HG03280 (cell line): ENCODE results near the gene DHX32.

Source experiments
- ATAC-seq: cut with Tn5 transposase; IDR thresholded peaks from one replicate; pipeline ENCODE4 v1.9.1; 2021; ENCODE audit warnings: mild to moderate bottlenecking, moderate library complexity; ENCODE audit not compliant: unreplicated experiment

Gene DHX32

DNA sequence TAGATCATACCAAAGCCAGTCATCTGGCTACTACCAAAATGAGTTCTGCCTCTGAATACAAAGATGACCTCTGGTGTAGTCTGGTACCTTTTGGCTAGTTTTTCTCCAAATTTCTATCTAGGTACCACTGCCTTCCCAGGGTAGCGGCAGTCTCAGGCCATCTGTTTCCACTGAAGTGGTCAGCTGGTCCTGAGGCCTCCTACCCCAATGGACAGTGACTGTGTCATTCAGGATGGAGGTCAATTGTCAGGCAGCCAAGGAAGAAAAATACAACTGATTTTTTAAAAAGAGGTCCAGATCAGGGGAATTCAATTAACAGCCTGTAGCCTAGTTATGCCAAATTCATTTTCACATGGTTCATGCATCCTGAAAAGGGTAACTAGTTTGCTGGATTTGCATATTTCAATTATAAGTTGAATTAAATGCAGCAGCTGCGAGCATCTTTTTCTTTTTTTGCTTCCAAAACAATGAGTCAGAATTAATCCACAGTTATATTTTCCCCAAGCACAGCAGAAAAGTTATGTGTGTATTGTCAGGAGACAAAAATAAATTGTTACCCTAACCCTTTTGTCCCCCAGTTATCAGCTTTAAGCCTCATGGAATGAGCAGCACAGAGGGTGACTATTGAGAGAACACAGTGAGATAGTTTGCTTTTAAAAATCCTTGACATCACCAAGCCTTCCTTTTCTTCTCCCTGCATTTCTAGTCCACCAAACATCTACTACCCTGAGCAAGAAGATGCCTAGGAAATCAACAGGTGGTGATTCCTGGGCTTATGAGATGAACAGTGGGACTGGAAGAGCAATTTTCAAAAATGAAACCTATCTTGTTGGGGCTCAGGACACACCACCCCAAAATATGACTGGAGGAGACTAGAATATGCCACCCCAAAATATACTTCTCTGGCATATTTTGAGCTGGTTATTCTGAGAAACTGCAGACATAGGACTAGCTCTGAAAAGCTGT is 30.0 kb downstream of the DHX32 start:
- no peak for ATAC-seq

DNA sequence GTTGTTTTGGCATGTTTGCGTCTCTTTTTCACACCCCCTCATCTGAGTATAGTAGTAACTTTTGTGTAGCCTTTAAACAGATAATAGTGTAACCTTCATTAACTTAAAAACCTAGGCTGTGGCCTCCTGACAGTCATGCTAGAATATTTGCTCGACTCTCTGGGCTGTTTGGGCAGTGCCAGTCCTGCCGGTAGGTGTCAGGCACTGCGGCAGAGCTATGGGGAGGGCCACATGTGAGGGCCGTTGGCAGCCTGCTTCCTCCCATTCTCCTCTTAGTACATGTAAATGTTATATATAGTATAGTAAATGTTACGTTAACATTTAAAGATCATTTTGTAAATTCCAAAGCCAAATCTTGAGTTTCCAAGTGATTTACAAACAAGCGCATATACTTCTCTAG is 31.6 kb downstream of the DHX32 start:
- ATAC-seq: no peak

DNA sequence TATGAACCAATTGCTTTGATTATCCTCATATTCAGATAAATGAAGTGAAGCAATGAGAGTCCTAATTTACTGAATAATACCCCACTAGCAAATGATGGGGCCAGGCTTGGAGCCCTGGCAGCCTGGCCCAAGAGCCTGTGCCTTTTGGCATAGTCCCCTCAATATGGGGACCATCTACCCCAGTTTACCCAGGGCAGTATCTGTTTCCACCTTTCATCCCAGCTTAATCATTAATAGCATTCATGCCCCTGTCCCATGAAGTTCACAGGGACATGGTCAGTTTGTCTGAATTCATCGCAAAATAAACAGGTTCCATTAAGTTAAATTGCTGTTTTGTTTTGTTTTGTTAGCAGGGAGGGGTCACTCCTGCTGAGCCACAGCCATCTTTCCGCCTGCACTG is 32.2 kb downstream of the DHX32 start:
- ATAC-seq: no peak

DNA sequence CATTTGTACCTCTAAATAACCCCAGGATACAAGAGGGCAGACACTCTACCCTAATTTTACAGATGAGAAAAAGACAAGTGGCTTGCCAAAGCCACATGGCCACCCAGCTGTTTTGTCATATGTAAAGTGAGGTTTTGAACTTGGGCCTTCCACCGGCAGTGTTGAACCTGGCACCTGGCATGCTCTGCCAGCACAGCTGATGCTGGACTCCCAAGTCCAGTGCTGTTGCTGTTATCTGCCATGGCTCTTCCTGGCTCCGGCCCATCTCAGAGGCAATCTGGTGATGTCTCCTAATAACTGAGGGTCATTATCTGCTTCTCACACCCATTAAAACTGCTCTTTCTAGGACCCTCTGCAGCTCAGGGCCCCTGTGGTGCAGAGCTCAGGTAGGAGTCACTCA is 32.7 kb downstream of the DHX32 start:
- no peak for ATAC-seq

DNA sequence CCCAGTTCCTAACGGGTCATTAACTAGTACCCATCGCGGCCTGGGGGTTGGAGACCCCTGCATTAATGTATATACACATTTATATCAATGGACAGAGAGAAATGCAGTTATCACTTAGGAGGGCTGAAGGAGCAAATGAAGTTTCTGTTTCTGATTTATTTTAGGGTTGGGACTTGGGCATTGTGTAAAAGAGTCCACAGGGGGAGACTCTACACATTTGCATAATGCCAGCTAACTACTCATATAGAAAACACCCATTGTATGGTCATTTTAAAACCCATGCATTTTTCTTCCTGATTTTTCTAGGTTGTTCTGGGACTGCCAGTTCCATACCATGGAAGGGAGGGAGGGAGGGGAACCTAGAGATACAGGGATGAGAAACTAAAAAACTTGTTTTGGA is 34.2 kb downstream of the DHX32 start:
- no peak for ATAC-seq

DNA sequence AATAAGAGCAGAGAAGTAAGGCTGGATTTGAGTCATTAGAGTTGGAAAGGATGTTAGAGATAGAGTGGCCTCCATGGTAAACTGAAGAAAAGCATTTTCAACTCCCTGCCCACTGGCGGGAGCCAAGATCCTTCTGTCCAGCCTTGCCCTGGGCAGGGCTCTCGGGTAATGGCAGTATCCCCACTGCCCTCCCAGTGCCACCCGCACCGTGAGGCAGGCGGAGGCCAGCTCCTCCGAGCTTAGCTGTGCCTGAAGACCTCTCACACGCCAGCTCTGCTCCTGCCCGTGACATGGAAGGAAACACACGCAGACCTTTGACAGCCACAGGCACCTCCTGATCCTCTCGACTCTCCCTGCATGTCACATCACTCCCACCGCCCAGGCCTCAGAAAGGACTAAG is 35.5 kb downstream of the DHX32 start:
- ATAC-seq: no peak

DNA sequence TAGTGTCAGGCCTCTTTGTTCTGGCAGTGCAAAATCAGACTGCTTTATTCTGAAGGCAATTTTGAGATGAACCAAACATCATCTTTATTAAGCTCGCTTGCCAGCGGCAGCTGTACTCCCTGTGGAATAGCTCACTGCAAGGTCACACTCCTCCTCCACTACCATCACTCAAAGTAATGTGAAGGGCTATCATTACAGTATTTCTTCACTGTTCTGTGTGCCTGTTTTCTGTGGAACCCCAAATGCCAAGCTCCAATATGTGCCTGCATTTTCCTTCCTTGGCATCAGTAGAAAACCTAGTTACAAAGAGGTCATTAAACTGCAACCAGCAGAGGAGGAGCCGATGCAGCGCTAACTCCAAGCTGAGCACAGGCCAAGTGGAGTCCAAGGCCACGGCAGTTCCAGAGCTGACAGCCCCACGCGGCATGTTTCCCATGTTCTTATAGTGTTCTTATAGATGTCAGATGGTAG is 36.3 kb downstream of the DHX32 start:
- ATAC-seq: no peak

DNA sequence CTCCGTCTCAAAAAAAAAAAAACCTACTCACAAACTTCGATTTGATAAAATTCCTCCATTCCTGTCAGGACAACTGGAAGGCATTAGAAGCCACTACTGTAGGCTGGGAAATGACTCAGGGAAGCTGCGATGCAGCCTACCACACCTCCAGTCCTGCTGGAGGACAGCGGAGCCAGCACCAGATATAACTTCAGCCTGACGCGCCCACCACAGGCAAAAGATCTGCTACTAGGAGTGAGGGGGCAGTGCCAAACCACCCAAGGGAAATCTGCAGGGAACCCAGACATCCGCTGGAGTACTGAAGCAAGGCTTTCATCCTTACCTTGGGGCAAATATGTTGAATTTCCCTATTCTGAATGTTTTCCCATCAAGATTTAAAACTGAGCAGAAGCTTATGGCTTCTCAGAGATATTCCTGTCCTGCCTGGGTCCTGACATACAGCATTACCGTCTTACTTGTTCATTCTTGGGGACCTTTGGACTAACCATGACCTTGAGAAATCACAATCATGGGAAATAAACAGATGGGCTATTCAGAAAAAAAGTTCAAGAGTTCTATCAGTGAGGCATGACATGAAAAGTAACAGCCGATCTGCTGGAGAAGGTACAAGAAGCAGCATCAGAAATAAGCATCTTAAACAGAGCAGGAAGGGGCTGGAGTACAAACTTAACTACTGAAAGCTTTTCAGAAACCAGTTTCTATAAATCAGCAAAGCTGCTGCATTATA is 37.3 kb downstream of the DHX32 start:
- no peak for ATAC-seq

DNA sequence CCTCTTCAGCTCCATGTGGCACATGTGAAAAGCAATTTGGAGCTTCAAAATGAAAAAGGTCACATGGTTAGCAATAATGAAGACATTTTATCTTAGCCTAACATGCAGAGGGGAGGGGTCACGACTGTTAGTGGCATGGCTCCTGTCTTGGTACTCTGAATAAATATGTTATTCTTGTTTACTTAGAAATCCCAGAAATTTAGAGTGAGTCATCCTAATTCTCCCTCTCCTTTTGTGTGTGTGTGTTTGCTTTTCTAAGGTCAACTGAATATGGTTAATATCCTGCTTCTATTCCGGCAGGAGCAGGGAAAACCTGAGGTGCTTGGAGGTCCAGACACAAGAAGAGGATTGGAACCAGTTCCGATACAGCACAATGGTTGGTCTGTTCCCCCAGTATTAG is 40.1 kb downstream of the DHX32 start:
- ATAC-seq: no peak

DNA sequence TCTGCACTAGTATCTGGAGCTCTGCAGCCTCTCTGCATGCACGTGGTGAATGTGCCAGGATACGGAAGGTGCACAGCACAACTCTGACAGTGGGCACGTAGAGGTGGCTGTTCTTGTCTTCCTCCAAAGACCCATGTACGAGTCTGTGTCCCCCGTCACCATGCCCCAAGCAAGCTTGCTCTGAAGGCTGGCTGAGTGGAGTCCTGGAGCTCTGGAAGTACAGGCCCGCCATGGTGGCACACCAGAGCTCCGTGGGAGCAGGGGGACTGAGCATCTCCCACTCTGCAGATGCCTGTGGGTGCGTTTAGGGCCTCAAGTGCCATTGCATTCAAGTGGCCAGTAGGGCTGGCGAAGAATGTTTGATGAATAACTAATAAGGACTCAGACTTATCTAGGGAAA is 40.7 kb downstream of the DHX32 start:
- no peak for ATAC-seq

DNA sequence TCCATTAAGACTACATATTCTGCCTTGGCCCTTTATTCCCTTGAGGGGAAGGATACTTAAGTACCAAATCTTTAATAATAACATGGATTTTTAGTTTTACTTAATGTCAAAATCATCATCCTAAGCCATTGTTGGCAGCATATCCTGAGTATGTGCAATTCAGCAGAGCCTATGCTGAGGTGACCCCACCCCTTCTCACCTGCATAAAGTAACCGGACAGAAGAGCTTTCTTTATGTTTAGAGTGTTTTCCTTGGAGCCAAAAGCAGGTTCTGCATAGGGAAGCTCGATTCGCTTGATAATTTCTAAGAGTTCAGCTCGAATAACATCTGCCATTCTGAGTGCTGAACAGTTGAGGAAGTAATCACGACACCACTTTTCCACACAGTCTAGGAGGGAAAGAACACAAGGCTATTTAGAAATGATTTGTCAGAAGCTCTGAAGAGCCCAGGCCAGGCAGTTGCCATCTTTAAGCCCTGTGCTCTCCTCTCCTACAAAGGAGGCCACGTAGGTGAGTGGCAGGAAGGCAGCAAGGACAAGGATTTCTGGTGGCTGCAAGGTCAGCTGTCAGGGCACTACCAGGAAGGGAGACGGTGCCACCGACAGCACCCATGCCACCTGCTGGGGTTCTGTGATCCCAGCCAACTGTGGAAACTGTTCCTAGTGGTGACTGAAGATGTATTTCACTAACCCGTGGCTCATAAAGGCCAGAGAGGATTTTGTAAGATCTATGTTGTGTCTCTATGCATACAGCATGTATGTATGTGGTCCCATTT is 42.1 kb downstream of the DHX32 start:
- no peak for ATAC-seq

DNA sequence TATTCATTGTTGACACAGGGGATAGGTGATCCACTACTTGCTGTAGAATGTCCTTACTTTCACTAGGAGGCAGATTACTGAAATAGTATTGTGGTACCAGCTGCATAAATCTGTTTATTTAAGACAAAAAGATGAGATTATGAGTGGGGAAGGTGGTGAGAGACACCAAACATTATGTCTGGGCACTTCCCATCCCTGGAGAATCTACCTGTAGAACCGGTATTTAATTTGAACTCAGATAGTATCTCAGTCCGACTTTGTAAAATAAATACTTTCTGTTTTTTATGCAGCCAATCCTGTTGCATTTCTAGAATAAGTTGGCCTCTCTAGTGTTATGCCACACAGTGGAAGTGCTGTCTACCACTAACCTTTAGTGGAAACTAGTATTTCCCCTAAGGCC is 44.3 kb downstream of the DHX32 start:
- no peak for ATAC-seq

DNA sequence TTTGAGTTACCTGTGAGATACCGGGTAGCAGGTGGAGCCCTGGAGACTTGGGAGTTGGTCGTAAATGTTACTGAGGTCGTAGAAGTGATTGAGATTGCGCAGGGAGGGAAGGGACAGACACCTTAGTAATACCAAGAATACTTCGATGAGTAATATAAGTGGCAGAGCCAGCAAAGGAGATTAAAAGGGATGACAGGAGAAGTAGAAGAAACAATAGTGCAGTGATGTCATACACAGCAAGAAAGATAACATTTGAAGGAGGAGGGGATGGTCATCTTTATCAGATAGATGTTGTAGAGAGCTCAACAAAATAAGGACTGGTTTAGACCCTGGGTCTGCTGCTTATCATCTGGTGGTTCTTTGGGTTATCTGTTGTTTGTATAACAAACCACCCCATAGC is 52.8 kb downstream of the DHX32 start:
- ATAC-seq: no peak

DNA sequence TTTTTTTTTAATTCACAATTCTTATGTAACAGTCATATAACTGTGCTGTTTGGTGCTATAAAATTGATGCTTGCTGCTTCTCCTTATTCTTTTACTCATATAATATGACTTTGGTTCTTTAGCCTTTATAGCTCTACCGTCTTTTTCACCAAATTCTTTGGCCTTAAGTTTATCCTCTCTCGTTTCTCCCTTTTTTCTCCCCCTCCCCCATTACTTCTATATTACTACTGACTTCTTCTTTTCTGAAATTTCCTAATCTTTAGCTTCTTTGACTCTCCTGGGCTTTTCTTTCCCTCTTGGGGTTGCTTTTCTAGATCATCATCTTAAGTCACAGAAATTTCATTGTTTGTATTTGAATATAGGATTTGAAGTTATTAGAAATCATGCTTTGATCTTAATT is 54.0 kb downstream of the DHX32 start:
- no peak for ATAC-seq

DNA sequence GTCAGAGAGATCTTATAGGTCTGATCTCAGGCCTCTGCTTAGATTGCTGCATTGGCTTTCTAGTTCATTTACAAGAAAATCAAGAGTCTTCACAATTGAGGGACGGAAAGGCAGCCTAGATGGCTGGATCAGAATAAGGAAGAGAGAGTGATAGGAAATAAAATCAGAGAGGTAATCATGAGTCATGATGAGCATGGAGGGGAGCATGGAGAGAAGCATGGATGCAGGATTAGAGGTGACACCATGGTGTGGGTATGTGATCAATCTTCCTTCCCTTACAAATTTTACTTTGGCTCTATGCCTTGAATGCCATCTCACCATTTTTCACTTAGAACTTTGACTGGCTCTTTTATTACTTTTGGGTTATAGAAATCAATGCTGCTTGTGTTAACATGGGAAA is 56.4 kb downstream of the DHX32 start:
- no peak for ATAC-seq

DNA sequence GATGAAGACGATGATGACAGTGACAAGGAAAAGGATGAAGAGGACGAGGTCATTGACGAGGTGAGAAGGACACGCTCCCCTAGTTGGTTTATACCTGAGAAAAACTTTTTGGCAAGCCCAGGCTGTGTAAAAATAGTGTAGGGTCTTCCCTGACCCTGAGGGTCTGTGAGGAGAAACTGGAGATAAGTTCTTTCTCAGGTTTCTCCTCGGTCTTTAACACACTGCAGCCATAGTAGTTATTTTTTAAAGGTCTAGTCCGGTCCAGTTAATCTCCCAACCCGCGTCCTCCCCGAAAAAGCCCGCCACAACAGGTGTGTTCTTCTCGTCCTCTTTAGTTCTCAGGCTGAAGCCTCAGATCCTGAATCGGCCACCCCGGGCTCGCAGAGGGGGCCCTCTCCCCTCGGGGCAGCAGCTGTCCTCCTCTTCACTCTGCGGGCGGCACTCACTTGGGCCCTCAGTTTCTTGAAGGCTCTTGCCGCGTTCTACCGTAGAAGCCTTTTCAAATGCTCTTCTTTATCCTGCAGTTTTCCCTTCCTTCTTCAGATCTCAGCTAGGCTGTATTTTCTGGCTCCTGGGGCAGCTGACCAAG is 57.3 kb downstream of the DHX32 start:
- ATAC-seq: peak; percentile 3

DNA sequence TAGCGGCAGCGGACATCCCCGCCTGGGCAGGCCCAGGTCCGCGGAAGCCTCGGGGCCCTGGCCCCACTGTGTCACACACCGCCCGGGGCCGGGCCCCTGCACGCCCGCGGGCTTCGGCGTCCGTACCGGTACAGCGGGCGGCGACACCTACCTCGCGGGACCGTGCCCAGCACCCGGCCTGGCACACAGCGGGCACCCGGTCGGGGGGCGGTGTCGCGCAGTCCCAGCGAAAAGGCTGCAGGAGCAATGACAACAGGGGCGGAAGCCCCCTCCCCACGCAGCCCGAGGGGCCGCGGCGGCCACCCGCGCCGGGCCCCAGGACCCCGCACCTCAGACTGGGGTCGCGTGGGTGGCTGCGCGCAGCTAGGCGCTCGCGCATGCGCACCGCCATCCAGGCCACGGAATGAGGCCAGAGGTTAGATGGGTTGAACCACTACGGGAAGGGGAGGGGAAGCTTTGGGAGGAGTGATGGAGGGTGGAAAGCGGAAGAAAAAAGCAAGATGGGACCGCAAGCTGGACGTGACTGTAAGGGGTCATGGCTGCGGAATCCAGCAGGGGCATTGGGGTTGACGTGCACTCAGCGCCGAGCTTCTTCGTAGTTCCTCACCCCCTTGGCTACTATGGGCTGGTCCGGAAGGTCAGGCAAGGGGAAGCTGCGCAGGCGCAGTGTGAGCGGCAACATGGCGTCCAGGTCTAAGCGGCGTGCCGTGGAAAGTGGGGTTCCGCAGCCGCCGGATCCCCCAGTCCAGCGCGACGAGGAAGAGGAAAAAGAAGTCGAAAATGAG is 58.0 kb downstream of the DHX32 start, which contains the start of the genes BCCIP and UROS:
TSS of gene BCCIP (plus strand) at position 669 of the 785 bp plus-strand sequence. CDS start at position 681, 12 bp downstream.
TSS of gene UROS (minus strand) at position 381 of the 785 bp plus-strand sequence. CDS start 6,759 bp downstream, outside the sequence.
- peak; percentile 69 for ATAC-seq

DNA sequence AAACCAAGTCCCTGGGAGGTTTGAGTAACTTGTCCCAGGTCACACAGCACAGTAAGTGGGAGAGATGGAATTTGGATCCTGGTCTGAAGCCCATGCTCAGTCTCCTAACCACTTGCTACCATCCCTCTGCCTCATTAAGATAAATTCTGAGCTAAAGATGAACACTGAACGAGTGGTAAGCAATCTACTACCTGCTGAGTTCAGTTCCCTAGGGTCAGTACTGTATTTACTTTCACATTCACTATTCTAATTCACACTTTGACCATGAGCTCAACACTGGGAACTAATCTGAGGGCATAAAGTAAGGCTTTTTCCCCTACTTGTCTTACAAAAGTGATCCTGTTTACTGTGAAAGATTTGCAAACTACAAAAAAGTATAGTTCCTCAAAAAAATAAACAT is 60.4 kb downstream of the DHX32 start:
- ATAC-seq: peak; percentile 50

DNA sequence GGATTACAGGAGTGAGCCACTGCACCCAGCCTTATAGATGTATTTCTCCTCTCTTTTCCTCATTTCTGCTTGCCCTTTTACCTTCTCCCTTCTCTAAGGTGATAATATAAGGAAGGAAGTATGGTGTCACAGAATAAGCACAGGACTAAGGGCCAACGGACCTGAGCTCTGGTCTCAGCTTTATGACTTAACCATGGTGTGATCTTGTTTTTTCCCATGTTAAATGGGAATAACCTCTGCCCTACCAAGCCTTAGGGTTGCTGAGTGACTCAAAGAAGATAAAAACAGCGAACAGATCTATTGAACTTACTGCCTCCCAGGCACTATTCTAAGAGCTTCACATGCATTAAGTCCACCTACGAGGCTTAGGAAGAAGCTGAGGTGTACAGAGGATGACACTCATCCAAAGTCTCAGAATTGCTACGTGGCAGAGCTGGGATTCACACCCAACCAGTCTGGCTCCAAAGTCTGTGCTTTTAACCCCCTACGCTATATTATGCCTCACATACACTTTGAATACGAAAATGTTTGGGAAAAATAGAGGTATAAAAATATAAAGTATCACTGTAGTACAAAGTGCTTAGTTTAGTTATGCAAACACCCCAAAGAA is 63.6 kb downstream of the DHX32 start:
- no peak for ATAC-seq
